H9 (cell line): ENCODE results near the gene PRSS22. TPM values are rescaled to one million over a fixed set of nuclear protein-coding genes. Genes with fewer than 3 reads are reported as not detected.

ENCODE experiments used
- DNase-seq: peaks from one replicate; pipeline ENCODE4 v3.0.0-alpha.2; 2017
- H2AFZ ChIP-seq: one replicate; pipeline ENCODE4 v1.6.1; 2013; ENCODE audit warnings: mild to moderate bottlenecking, low read length, control low read depth, moderate library complexity
- H2AK5ac ChIP-seq: 2 replicates; pipeline ENCODE4 v1.6.1; 2013; ENCODE audit warnings: low read length, control low read depth, mixed read lengths; ENCODE audit not compliant: insufficient read length
- H2BK120ac ChIP-seq: one replicate; pipeline ENCODE4 v1.6.1; 2013; ENCODE audit warnings: low read depth, mild to moderate bottlenecking, low read length, control low read depth, inconsistent platforms; ENCODE audit not compliant: poor library complexity, severe bottlenecking
- H2BK12ac ChIP-seq: 2 replicates; pipeline ENCODE4 v1.6.1; 2013; ENCODE audit warnings: low read length, control low read depth, mixed read lengths, low read depth; ENCODE audit not compliant: insufficient read length
- H2BK15ac ChIP-seq: 2 replicates; pipeline ENCODE4 v1.6.1; 2013; ENCODE audit warnings: low read depth, low read length, control low read depth
- H2BK20ac ChIP-seq: one replicate; pipeline ENCODE4 v1.6.1; 2013; ENCODE audit warnings: low read depth, mild to moderate bottlenecking, low read length, control low read depth, inconsistent platforms; ENCODE audit not compliant: poor library complexity, severe bottlenecking
- H2BK5ac ChIP-seq: 2 replicates; pipeline ENCODE4 v1.6.1; 2013; ENCODE audit warnings: low read length, control low read depth, mixed read lengths; ENCODE audit not compliant: insufficient read length
- H3K14ac ChIP-seq: 2 replicates; pipeline ENCODE4 v1.6.1; 2013; ENCODE audit warnings: low read length, control low read depth; ENCODE audit not compliant: insufficient read depth
- H3K18ac ChIP-seq: 2 replicates; pipeline ENCODE4 v1.6.1; 2013; ENCODE audit warnings: low read depth, mild to moderate bottlenecking, mixed read lengths, low read length, control low read depth; ENCODE audit not compliant: insufficient read length
- H3K23ac ChIP-seq: 2 replicates; pipeline ENCODE4 v1.6.1; 2013; ENCODE audit warnings: low read length, control low read depth, mixed read lengths, low read depth; ENCODE audit not compliant: insufficient read length
- H3K23me2 ChIP-seq: 2 replicates; pipeline ENCODE4 v1.6.1; 2013; ENCODE audit warnings: low read depth, mild to moderate bottlenecking, mixed read lengths, low read length, control low read depth; ENCODE audit not compliant: insufficient read length, poor library complexity, severe bottlenecking
- H3K27ac ChIP-seq: 2 replicates; pipeline ENCODE4 v1.5.1; 2013; ENCODE audit warnings: low read length, control low read depth, mixed read lengths, low read depth; ENCODE audit not compliant: insufficient read length
- H3K27me3 ChIP-seq: 2 replicates; pipeline ENCODE4 v1.6.1; 2013; ENCODE audit warnings: low read length, control low read depth, inconsistent platforms; ENCODE audit not compliant: insufficient read depth
- H3K4ac ChIP-seq: 2 replicates; pipeline ENCODE4 v1.6.1; 2013; ENCODE audit warnings: low read depth, mild to moderate bottlenecking, control low read depth, inconsistent platforms, low read length, moderate library complexity
- H3K4me1 ChIP-seq: 2 replicates; pipeline ENCODE4 v1.6.1; 2013; ENCODE audit warnings: low read length, control low read depth, inconsistent platforms; ENCODE audit not compliant: insufficient read depth
- H3K4me2 ChIP-seq: 2 replicates; pipeline ENCODE4 v1.6.1; 2013; ENCODE audit warnings: low read length, control low read depth, mixed read lengths; ENCODE audit not compliant: insufficient read length, insufficient read depth
- H3K56ac ChIP-seq: 2 replicates; pipeline ENCODE4 v1.6.1; 2013; ENCODE audit warnings: low read depth, mild to moderate bottlenecking, mixed read lengths, low read length, control low read depth; ENCODE audit not compliant: insufficient read length
- H3K79me1 ChIP-seq: 2 replicates; pipeline ENCODE4 v1.6.1; 2013; ENCODE audit warnings: low read depth, mild to moderate bottlenecking, moderate library complexity, low read length, control low read depth, inconsistent platforms; ENCODE audit not compliant: insufficient read depth, poor library complexity, severe bottlenecking
- H3K79me2 ChIP-seq: 2 replicates; pipeline ENCODE4 v1.6.1; 2013; ENCODE audit warnings: low read length, control low read depth, inconsistent platforms; ENCODE audit not compliant: insufficient read depth
- H3K9ac ChIP-seq: 2 replicates; pipeline ENCODE4 v1.6.1; 2013; ENCODE audit warnings: low read length, control low read depth, mixed read lengths; ENCODE audit not compliant: insufficient read length; ENCODE audit errors: extremely low read depth
- H3K9me3 ChIP-seq: one replicate; pipeline ENCODE4 v1.6.1; 2013; ENCODE audit warnings: low read depth, low read length, inconsistent platforms; ENCODE audit not compliant: control insufficient read depth
- H3T11ph ChIP-seq: one replicate; pipeline ENCODE4 v1.6.1; 2013; ENCODE audit warnings: mild to moderate bottlenecking, low read length, control low read depth, inconsistent platforms
- H4K20me1 ChIP-seq: one replicate; pipeline ENCODE4 v1.6.1; 2013; ENCODE audit not compliant: control insufficient read depth, insufficient read length, insufficient read depth
- H4K5ac ChIP-seq: 2 replicates; pipeline ENCODE4 v1.6.1; 2013; ENCODE audit warnings: low read depth, mild to moderate bottlenecking, mixed read lengths, low read length, control low read depth; ENCODE audit not compliant: insufficient read length
- H4K8ac ChIP-seq: replicated peaks from 2 replicates; pipeline ENCODE4 v1.6.1; 2013; ENCODE audit warnings: low read length, control low read depth, mixed read lengths, low read depth; ENCODE audit not compliant: insufficient read length
- H4K91ac ChIP-seq: 2 replicates; pipeline ENCODE4 v1.6.1; 2013; ENCODE audit warnings: low read depth, mild to moderate bottlenecking, moderate library complexity, mixed read lengths, low read length, control low read depth; ENCODE audit not compliant: insufficient read length
- H3K27ac Mint-ChIP-seq, 3 experiments: 2 replicates in 2 of 3; 3 replicates in 1 of 3; pipeline ENCODE4 v1.8.0; 2020 to 2021; ENCODE audit warnings: mixed read lengths in 3 of 3, mild to moderate bottlenecking in 1 of 3, moderate library complexity in 1 of 3
- H3K27me3 Mint-ChIP-seq: 2 replicates; pipeline ENCODE4 v1.8.0; 2021; ENCODE audit warnings: low read depth, mild to moderate bottlenecking, moderate library complexity, mixed read lengths
- H3K36me3 Mint-ChIP-seq, 3 experiments: 2 replicates in 2 of 3; 3 replicates in 1 of 3; pipeline ENCODE4 v1.8.0; 2020 to 2021; ENCODE audit warnings: low read depth in 3 of 3, mixed read lengths in 3 of 3; ENCODE audit not compliant: insufficient read depth in 1 of 3
- H3K4me1 Mint-ChIP-seq, 2 experiments: 2 replicates each; pipeline ENCODE4 v1.8.0; 2020; ENCODE audit warnings: mixed read lengths in 2 of 2
- H3K4me3 Mint-ChIP-seq, 2 experiments: 2 replicates in 1 of 2; 3 replicates in 1 of 2; pipeline ENCODE4 v1.8.0; 2020 to 2021; ENCODE audit warnings: mild to moderate bottlenecking in 2 of 2, mixed read lengths in 2 of 2, moderate library complexity in 1 of 2
- H3K9me3 Mint-ChIP-seq, 2 experiments: 2 replicates in 1 of 2; 3 replicates in 1 of 2; pipeline ENCODE4 v1.8.0; 2020; ENCODE audit warnings: mild to moderate bottlenecking in 2 of 2, mixed read lengths in 2 of 2, moderate library complexity in 1 of 2
- CTCF ChIP-seq: fragments of 200-600 bp; sonication (generic); conservative IDR thresholded peaks from 3 replicates; pipeline ENCODE4 v1.8.0; 2021; ENCODE audit warnings: antibody characterized with exemption, mild to moderate bottlenecking
- WGBS: extraction: QIAGEN DNeasy Blood & Tissue Kit; methylation state at CpG from one replicate; pipeline ENCODE4 v1.1.7; 2013; ENCODE audit warnings: missing lambda C conversion rate, low lambda C conversion rate, mixed read lengths; ENCODE audit not compliant: insufficient read length; ENCODE audit errors: extremely low coverage; 5-methylcytosine and 5-hydroxymethylcytosine counted together
- total RNA-seq: library from RNA; stranded (reverse); gene quantifications from 2 replicates; pipeline ENCODE4 v1.2.1, GENCODE V29; 2021

The PRSS22 gene
- total RNA-seq, 1 experiment from 2014 or later, result 1.9 TPM

GRCh38 chr16:2828521-2828840 lies 29.5 kb downstream of the PRSS22 start:
- no peak overlapping the region for H2AK5ac ChIP-seq
- DNase-seq, result no peak
- H3K18ac ChIP-seq, result no peak overlapping the region
- H3K79me2 ChIP-seq, result no peaks in the 10 kb centered on the region
- H4K8ac ChIP-seq, result no peak overlapping the region
- H3K79me1 ChIP-seq, result no peaks in the 10 kb centered on the region
- no peak overlapping the region for H2BK12ac ChIP-seq
- no peak for TF ChIP-seq CTCF
- H2BK120ac ChIP-seq, result no peak overlapping the region
- H2BK15ac ChIP-seq, result no peak overlapping the region
- H3T11ph ChIP-seq, result no peak overlapping the region
- H3K36me3 Mint-ChIP-seq, result no peaks in the 10 kb centered on the region; a peak in 1 of 7 replicates
- no peak overlapping the region for H3K56ac ChIP-seq
- WGBS, result no CpG with 5 or more reads among the region's 8 CpGs
- H3K27ac ChIP-seq, result no peak overlapping the region
- H3K4me1 ChIP-seq, result no peaks in the 10 kb centered on the region
- no peak overlapping the region for H3K4me3 Mint-ChIP-seq
- H3K14ac ChIP-seq, result no peak overlapping the region
- no peaks in the 10 kb centered on the region for H3K9me3 Mint-ChIP-seq
- no peak overlapping the region for H3K27ac Mint-ChIP-seq
- H3K4ac ChIP-seq, result no peak overlapping the region
- H3K4me2 ChIP-seq, result no peak overlapping the region
- H2BK5ac ChIP-seq, result no peak overlapping the region
- H4K5ac ChIP-seq, result no peak overlapping the region
- H3K27me3 Mint-ChIP-seq, result peaks cover 4% of the 10 kb centered on the region
- no peaks in the 10 kb centered on the region for H3K23me2 ChIP-seq
- no peak overlapping the region for H3K9ac ChIP-seq
- H3K4me1 Mint-ChIP-seq, result no peaks in the 10 kb centered on the region
- H2BK20ac ChIP-seq, result no peak overlapping the region
- no peak overlapping the region for H3K23ac ChIP-seq
- H4K20me1 ChIP-seq, result no peaks in the 10 kb centered on the region
- no peaks in the 10 kb centered on the region for H3K27me3 ChIP-seq
- H3K9me3 ChIP-seq, result no peaks in the 10 kb centered on the region
- H2AFZ ChIP-seq, result no peak overlapping the region
- H4K91ac ChIP-seq, result no peak overlapping the region
